SU-DHL-6 (cell line): ENCODE results near the gene CHN1.

Source experiments
- H2AFZ ChIP-seq: fragments of 200-600 bp; sonication (generic); 2 replicates; pipeline ENCODE4 v1.6.1; 2014; ENCODE audit warnings: low read depth, mild to moderate bottlenecking, moderate library complexity, mixed read lengths, antibody characterized with exemption, low read length; ENCODE audit not compliant: severe bottlenecking
- H3F3A ChIP-seq: fragments of 200-600 bp; shearing (Covaris generic); 2 replicates; pipeline ENCODE4 v1.6.0; 2016; ENCODE audit warnings: antibody characterized with exemption, mild to moderate bottlenecking; ENCODE audit not compliant: insufficient read depth
- H3K27ac ChIP-seq: fragments of 200-600 bp; sonication (generic); 2 replicates; pipeline ENCODE4 v1.5.1; 2016; ENCODE audit warnings: low read depth, mild to moderate bottlenecking, low read length, moderate library complexity, mixed read lengths
- H3K27me3 ChIP-seq: fragments of 200-600 bp; sonication (generic), shearing (Covaris generic); 2 replicates; pipeline ENCODE4 v1.6.0; 2014; ENCODE audit warnings: mild to moderate bottlenecking, low read length
- H3K36me3 ChIP-seq: fragments of 200-600 bp; sonication (generic); 2 replicates; pipeline ENCODE4 v1.6.1; 2014; ENCODE audit warnings: mild to moderate bottlenecking, low read length, mixed read lengths
- H3K4me2 ChIP-seq: fragments of 300-600, 200-600 bp; shearing (Covaris generic), sonication (generic); 2 replicates; pipeline ENCODE4 v1.6.0; 2014; ENCODE audit warnings: low read length, low read depth, mild to moderate bottlenecking; ENCODE audit not compliant: poor library complexity, severe bottlenecking
- H3K4me3 ChIP-seq: fragments of 200-600 bp; sonication (generic); 2 replicates; pipeline ENCODE4 v1.5.1; 2014; ENCODE audit warnings: antibody characterized with exemption, low read length, mild to moderate bottlenecking, mixed read lengths; ENCODE audit not compliant: insufficient read depth, poor library complexity, severe bottlenecking
- H3K79me2 ChIP-seq: fragments of 200-600 bp; sonication (generic); 2 replicates; pipeline ENCODE4 v1.6.1; 2014; ENCODE audit warnings: mild to moderate bottlenecking, low read length, moderate library complexity; ENCODE audit not compliant: insufficient read depth
- H3K9ac ChIP-seq: fragments of 200-600 bp; sonication (generic); 2 replicates; pipeline ENCODE4 v1.7.0; 2014; ENCODE audit warnings: mild to moderate bottlenecking, low read length
- H3K9me2 ChIP-seq: fragments of 200-600 bp; sonication (generic); replicated peaks from 2 replicates; pipeline ENCODE4 v1.6.1; 2014; ENCODE audit warnings: low read length; ENCODE audit not compliant: insufficient read depth
- H3K9me3 ChIP-seq: fragments of 200-600 bp; sonication (generic); 2 replicates; pipeline ENCODE4 v1.6.1; 2014; ENCODE audit warnings: low read length, mixed read lengths; ENCODE audit not compliant: insufficient read depth
- H4K20me1 ChIP-seq: fragments of 200-600 bp; sonication (generic); 2 replicates; pipeline ENCODE4 v1.6.1; 2014; ENCODE audit warnings: low read depth, mild to moderate bottlenecking, antibody characterized with exemption, low read length, moderate library complexity, mixed read lengths
- EZH2phosphoT487 ChIP-seq: fragments of 200-600 bp; sonication (generic), shearing (Covaris generic); conservative IDR thresholded peaks from 2 replicates; pipeline ENCODE4 v1.6.1; 2018; ENCODE audit warnings: mild to moderate bottlenecking, antibody characterized with exemption, low read length, moderate library complexity, mixed read lengths
- TF ChIP-seq, protein P1 (sequence below): fragments of 200-600 bp; sonication (generic); IDR thresholded peaks from one replicate; pipeline ENCODE4 v1.5.1; 2017; ENCODE audit warnings: antibody characterized with exemption, mild to moderate bottlenecking, low read length, moderate library complexity; ENCODE audit not compliant: insufficient read depth, poor library complexity, severe bottlenecking

CHN1 gene

DNA sequence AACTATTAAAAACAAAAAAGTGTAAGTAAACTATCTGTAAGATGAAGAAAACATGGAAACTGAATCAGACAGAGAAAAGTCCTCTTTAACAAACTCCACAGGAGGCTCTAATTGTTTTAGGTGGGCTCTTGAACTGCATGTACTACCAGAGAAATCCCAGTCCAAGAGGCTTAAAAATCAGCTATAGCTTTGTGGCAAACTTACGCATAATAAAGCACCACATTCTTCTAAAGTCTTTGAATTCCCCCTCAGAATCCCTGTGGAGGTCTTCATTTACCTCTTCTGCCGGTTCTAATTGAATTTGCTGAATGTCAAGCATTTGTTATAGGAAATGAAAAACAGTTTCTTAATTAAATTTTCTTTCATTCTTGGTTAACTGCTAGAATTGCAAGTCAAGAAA, 40.8 kb downstream of the CHN1 start:
- H3K9ac ChIP-seq, result no peak overlapping the region
- H3K27ac ChIP-seq, result no peak overlapping the region
- H3K9me3 ChIP-seq, result no peaks in the 10 kb centered on the region
- no peaks in the 10 kb centered on the region for H3K36me3 ChIP-seq
- H4K20me1 ChIP-seq, result no peaks in the 10 kb centered on the region
- no peak overlapping the region for H3K4me2 ChIP-seq
- H3K4me3 ChIP-seq, result no peak overlapping the region
- no peaks in the 10 kb centered on the region for H3K79me2 ChIP-seq
- H2AFZ ChIP-seq, result no peak overlapping the region
- H3K27me3 ChIP-seq, result no peaks in the 10 kb centered on the region
- no peak for TF ChIP-seq EZH2phosphoT487
- TF ChIP-seq, protein P1, sequence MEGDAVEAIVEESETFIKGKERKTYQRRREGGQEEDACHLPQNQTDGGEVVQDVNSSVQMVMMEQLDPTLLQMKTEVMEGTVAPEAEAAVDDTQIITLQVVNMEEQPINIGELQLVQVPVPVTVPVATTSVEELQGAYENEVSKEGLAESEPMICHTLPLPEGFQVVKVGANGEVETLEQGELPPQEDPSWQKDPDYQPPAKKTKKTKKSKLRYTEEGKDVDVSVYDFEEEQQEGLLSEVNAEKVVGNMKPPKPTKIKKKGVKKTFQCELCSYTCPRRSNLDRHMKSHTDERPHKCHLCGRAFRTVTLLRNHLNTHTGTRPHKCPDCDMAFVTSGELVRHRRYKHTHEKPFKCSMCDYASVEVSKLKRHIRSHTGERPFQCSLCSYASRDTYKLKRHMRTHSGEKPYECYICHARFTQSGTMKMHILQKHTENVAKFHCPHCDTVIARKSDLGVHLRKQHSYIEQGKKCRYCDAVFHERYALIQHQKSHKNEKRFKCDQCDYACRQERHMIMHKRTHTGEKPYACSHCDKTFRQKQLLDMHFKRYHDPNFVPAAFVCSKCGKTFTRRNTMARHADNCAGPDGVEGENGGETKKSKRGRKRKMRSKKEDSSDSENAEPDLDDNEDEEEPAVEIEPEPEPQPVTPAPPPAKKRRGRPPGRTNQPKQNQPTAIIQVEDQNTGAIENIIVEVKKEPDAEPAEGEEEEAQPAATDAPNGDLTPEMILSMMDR, result no peak
- no peaks in the 10 kb centered on the region for H3K9me2 ChIP-seq
- H3F3A ChIP-seq, result no peaks in the 10 kb centered on the region

DNA sequence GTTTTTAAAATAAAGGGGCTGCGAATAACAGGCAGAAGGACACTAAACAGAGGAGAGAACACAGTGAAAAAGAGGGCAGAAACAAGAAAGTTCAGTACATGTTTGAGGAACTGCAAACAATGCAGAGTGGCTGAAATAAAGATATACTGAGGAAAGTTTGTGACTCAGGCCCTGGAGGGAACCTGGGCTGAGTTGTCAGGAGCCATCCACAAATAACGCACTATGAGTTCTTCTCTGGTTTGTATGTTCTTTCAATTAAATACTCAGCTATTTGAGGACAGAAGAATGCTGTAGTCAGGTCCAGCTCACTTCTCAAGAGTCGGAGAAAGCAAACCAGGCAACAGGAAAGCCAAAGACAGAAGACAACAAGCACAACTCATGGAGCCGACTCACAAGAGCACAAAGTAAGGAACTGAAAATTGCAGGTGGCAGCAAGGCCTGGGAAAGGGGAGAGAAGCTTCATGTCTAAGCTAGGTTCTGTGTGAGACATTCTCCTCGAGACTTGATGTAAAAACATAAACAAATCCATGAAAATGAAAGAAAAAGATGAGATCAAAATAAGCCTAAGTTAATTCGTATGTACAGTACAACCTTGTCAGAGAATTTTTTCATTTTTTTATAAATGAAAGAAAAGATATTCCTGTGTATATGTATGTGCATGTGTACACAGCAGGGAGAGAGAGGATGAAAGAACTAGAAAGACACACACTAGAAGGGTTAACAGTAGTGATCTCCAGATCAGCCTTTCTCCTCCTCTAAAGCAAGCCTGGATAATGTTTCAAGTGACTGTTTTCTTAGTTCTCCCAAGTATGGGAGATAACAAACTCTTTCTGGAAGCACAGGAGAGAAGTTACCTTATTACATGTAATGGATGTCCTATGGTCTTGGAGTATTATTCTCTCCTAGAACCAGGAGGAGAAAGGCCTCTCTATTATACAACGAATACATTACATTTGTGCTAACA, 41.5 kb downstream of the CHN1 start:
- Histone ChIP-seq H3K9me2 (no peaks in the 10 kb centered on the region), H3K36me3 (no peaks in the 10 kb centered on the region), H3K9ac (no peak overlapping the region), H3K27me3 (no peaks in the 10 kb centered on the region), H2AFZ (no peak overlapping the region), H3K79me2 (no peaks in the 10 kb centered on the region), H3K9me3 (no peaks in the 10 kb centered on the region), H3K4me2 (no peak overlapping the region), H3K27ac (no peak overlapping the region), H3F3A (no peaks in the 10 kb centered on the region), H3K4me3 (no peak overlapping the region), H4K20me1 (no peaks in the 10 kb centered on the region)
- no peak for TF ChIP-seq EZH2phosphoT487
- TF ChIP-seq, protein P1, result no peak

DNA sequence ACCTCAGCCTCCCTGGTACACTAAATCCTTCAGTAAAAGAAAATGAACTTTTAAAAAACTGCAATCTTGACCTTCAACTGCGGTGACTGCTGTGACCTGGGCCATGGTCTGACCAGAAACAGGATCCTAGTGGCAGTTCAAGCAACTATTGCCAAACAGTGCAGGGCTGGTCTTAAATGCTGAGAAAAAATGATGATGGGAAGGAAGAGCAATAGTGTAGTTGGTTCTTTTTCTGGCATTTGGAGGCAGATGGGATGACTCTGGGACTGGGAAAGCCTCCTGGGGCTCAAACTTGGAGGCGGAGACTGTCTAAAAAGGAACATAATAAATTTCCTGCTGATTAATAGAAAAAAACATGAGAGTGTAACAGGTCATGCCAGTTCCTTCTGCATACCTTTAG, 45.4 kb downstream of the CHN1 start:
- H3K9ac ChIP-seq, result no peak overlapping the region
- no peaks in the 10 kb centered on the region for H4K20me1 ChIP-seq
- no peak overlapping the region for H3K4me3 ChIP-seq
- no peaks in the 10 kb centered on the region for H3K9me3 ChIP-seq
- H2AFZ ChIP-seq, result no peak overlapping the region
- no peaks in the 10 kb centered on the region for H3K79me2 ChIP-seq
- no peak overlapping the region for H3K27ac ChIP-seq
- H3F3A ChIP-seq, result no peaks in the 10 kb centered on the region
- H3K27me3 ChIP-seq, result no peaks in the 10 kb centered on the region
- no peak for TF ChIP-seq EZH2phosphoT487
- TF ChIP-seq, protein P1, result no peak
- H3K9me2 ChIP-seq, result no peaks in the 10 kb centered on the region
- H3K36me3 ChIP-seq, result no peaks in the 10 kb centered on the region
- H3K4me2 ChIP-seq, result no peak overlapping the region
